HG02943 (cell line): Measurements from ENCODE around the gene CARD9.

Experiments used
- ATAC-seq: cut with Tn5 transposase; IDR thresholded peaks from one replicate; pipeline ENCODE4 v1.9.1; 2021; ENCODE audit warnings: mild to moderate bottlenecking, low read depth, moderate library complexity; ENCODE audit not compliant: unreplicated experiment

CARD9 gene

GRCh38 chr9:136338511-136338910 lies 35.0 kb downstream of the CARD9 start:
- ATAC-seq: no peak

GRCh38 chr9:136337416-136338395 lies 35.8 kb downstream of the CARD9 start:
- no peak for ATAC-seq

DNA sequence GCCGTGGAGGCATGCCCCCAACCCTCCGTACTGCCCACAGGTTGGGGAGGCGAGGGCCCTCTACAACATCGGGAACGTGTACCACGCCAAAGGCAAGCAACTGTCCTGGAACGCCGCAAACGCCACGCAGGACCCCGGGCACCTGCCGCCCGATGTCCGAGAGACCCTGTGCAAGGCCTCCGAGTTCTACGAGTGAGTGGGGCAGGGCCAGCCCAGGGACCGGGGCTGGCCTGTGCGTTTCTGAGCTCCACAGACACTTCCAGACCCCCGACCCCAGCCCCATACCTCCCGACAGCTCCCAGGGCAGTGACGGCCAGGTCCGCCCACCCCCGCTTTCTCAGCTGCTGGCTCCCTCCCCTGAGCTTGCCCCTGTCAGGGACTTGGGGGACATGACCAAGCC lies 36.6 kb downstream of the CARD9 start:
- no peak for ATAC-seq

- ATAC-seq: no peak
Observed at GRCh38 chr9:136336156-136336870, 37.2 kb downstream of the CARD9 start.

DNA sequence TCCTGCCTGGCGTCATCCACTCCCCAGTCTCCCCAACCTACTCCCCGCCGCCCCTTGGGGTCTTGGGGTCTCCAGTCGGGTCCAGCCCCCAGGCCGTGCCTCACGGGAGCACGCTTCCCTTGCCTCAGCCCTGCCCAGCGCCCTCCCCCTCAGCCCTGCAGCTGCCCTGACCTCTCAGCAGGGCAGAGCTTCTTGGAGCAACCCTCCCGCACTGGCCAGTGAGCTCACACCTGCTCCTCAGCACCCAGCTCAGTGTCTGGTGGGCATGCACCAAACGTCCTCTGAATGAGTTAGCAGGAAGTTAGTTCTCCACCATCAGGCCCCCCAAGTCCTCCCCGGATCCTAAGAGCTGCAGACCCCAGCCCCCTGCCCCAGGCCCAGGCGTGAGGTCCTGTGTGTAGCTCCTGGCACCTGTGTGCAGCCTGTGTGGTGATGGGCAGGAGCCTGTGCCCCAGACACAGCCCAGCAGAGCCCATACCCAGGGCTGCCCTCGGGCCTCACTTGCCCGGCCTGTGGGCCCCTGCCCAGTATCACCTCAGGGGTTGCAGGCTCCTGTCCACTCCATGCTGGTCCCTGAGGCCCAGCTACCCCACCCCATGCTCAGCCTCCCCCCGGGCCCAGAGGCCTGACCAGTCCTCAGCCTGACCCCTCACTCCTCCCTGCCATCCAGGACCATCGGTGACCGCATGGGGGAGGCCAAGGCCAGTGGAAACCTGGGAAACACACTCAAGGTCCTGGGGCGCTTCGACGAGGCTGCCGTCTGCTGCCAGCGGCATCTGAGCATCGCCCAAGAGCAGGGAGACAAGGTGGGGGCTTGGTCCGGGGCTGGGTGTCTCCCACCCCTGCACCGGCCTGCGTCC lies 37.9 kb downstream of the CARD9 start:
- no peak for ATAC-seq

- no peak for ATAC-seq
Observed at GRCh38 chr9:136334541-136334940, 38.9 kb downstream of the CARD9 start.

DNA sequence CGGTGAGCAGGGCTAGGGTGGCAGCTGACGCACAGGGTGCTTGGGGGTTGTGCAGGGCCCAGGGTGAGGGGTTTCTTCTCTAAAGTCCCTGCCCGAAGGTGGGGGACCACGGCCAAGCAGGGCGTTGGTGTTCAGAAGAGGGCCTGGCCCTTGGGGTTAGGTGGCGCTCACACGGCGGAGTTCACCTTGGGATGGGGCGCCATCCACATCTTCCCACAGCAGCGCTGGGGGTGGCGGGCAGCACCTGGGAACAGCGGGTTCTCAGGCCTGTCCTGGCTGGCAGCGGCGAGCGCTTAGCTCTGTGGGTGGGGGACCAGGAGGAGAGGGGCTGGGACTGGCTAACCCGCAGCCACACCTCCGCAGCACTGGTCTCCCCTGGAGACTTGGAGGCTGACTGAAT lies 40.0 kb downstream of the CARD9 start:
- ATAC-seq: no peak

GRCh38 chr9:136333045-136333444 lies 40.4 kb downstream of the CARD9 start:
- no peak for ATAC-seq

GRCh38 chr9:136332482-136332983 lies 40.9 kb downstream of the CARD9 start:
- ATAC-seq: no peak

GRCh38 chr9:136331556-136332481 lies 41.6 kb downstream of the CARD9 start:
- ATAC-seq: no peak

DNA sequence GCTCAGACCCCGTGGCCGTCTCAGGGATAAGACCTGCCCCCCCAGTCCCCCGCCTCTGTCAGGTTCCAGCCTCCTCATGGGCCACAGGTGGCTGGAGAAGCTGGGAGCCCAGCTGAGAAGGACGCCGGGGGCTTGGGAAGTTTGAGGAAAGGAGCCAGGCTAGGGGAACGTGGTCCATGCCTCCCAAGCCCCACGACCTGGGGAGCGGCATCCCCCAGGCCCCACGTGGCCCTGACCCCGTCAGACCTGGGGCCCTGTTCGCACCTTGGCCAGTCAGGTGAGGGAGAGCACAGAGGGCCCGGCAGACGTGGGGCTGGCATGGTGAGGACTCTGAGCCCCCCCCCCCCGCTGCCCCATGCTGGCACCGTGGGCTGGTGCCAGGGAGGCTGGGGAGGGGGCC lies 42.4 kb downstream of the CARD9 start:
- ATAC-seq: no peak

- ATAC-seq: no peak
Observed at GRCh38 chr9:136330406-136330990, 43.0 kb downstream of the CARD9 start.

- ATAC-seq: no peak
Observed at GRCh38 chr9:136329636-136330405, 43.6 kb downstream of the CARD9 start.

DNA sequence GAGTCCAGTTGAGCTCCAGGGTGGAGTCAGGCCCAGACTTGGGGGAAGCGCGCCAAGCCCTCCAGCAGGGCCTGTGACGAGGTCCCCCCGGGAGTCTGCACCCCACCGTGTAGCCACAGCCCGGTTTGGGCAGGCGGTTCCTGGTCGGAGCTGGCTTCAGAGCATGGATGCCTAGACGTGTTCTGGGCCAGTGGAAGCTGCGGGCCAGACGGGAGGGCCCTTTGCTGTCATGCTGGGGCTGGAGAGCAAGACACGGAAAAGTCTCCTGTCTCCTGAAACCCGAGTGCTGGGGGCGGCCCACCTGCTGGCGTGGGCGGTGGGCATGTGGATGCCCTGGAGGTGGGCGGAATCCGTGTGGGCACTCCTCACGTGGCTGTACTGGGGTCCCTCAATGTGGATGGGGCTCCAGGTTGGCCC lies 44.2 kb downstream of the CARD9 start:
- ATAC-seq: no peak

- no peak for ATAC-seq
Observed at GRCh38 chr9:136328622-136329041, 44.8 kb downstream of the CARD9 start.

GRCh38 chr9:136328011-136328621 lies 45.4 kb downstream of the CARD9 start:
- ATAC-seq: no peak

- no peak for ATAC-seq
Observed at GRCh38 chr9:136327304-136327974, 46.0 kb downstream of the CARD9 start, which contains the start of gene GPSM1. Gene GPSM1 (plus strand): TSS chr9:136327539. CDS start chr9:136327696, 157 bp downstream.
